ENCODE data around the gene PRG2. TPM values are rescaled to one million over a fixed set of nuclear protein-coding genes. Genes with fewer than 3 reads are reported as not detected.

PRG2 gene
- total and polyA plus RNA-seq, 9 of the 15 experiments (the other 6 are each of a cell fraction or from before 2014, with no cell fraction given) = 1.8 to 78.0 (median 26.6) TPM

DNA sequence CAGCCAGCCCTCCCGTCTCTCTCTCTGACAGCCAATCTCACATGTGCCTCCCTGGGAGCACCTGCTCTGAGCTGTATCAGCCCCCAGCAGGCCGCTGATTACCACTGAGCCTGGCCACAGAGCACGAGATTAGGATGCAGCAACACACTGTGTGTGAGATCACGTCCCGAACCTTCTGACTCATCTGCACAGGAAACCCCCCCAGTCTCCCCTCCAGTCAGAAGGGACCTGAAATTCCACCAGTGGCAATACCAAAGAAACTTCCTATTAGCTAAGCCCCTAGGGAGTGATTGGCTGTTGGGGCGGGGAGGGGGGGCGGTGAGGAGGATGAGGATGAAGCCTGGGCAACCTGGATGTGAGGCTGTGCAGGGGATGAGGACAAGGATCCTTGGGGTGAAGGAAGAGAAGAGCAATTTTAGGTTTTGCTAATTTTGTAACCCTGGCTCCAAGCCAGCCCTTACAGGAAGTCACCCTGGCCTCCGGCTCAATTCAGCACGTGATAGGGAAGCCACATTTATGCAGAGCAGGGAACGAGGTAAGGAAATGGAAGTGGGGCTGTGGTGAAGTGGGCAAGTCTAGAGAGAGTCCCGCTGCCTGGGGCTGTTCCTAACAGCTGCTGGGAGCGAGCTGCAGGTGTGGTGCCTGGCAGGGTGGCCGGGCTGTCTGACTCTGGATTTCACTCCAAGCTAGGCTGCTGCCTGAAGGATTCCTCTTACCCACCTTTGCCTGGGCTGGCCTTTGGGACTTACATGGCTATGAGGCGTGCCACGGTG lies 34.5 kb upstream of the PRG2 start (continued):
- TF ChIP-seq, protein P1, sequence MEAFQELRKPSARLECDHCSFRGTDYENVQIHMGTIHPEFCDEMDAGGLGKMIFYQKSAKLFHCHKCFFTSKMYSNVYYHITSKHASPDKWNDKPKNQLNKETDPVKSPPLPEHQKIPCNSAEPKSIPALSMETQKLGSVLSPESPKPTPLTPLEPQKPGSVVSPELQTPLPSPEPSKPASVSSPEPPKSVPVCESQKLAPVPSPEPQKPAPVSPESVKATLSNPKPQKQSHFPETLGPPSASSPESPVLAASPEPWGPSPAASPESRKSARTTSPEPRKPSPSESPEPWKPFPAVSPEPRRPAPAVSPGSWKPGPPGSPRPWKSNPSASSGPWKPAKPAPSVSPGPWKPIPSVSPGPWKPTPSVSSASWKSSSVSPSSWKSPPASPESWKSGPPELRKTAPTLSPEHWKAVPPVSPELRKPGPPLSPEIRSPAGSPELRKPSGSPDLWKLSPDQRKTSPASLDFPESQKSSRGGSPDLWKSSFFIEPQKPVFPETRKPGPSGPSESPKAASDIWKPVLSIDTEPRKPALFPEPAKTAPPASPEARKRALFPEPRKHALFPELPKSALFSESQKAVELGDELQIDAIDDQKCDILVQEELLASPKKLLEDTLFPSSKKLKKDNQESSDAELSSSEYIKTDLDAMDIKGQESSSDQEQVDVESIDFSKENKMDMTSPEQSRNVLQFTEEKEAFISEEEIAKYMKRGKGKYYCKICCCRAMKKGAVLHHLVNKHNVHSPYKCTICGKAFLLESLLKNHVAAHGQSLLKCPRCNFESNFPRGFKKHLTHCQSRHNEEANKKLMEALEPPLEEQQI (IDR thresholded peaks at IDR 0.05) = peak; percentile 85; the same call in 1 of the 2 replicates
- TF ChIP-seq ZNF668 (CRISPR knock-in tag; IDR thresholded peaks at IDR 0.05) (no peak), ZNF384 (IDR thresholded peaks at IDR 0.05; ENCODE audit: low read depth, low read length) (no peak; the same call in 1 of the 2 replicates), MYBL2 (IDR thresholded peaks at IDR 0.05; ENCODE audit: low read depth) (no peak), MYBL2 (CRISPR knock-in tag; IDR thresholded peaks at IDR 0.05; ENCODE audit: borderline replicate concordance) (no peak), HIVEP1 (CRISPR knock-in tag; IDR thresholded peaks at IDR 0.05) (peak; percentile 76; the same call in 1 of the 2 replicates), ZNF436 (CRISPR knock-in tag; IDR thresholded peaks at IDR 0.05) (no peak), PHF21A (IDR thresholded peaks at IDR 0.05; ENCODE audit: borderline replicate concordance, low read depth) (peak; percentile 87), ZNF23 (CRISPR knock-in tag; IDR thresholded peaks at IDR 0.05) (0 out of 2 replicates have a peak, but pooled peaks have one; percentile 23), SMAD2 (IDR thresholded peaks at IDR 0.05; ENCODE audit: low read depth, low read length) (no peak), HCFC1 (IDR thresholded peaks at IDR 0.05; ENCODE audit: low read depth, low read length) (no peak; the same call in 1 of the 2 replicates), KDM4B (IDR thresholded peaks at IDR 0.05; ENCODE audit: borderline replicate concordance in 2 of 2, low read depth in 1 of 2) (no peak), SOX6 (IDR thresholded peaks at IDR 0.05) (peak; percentile 92), SUPT5H (IDR thresholded peaks at IDR 0.05) (no peak; the same call in 1 of the 2 replicates), ARNT (IDR thresholded peaks at IDR 0.05) (peak; percentile 78 to 96; a peak in 3 of 4 replicates)
- TF ChIP-seq, protein P2, sequence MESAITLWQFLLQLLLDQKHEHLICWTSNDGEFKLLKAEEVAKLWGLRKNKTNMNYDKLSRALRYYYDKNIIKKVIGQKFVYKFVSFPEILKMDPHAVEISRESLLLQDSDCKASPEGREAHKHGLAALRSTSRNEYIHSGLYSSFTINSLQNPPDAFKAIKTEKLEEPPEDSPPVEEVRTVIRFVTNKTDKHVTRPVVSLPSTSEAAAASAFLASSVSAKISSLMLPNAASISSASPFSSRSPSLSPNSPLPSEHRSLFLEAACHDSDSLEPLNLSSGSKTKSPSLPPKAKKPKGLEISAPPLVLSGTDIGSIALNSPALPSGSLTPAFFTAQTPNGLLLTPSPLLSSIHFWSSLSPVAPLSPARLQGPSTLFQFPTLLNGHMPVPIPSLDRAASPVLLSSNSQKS (CRISPR knock-in tag; IDR thresholded peaks at IDR 0.05) = no peak
- TF ChIP-seq, protein P3, sequence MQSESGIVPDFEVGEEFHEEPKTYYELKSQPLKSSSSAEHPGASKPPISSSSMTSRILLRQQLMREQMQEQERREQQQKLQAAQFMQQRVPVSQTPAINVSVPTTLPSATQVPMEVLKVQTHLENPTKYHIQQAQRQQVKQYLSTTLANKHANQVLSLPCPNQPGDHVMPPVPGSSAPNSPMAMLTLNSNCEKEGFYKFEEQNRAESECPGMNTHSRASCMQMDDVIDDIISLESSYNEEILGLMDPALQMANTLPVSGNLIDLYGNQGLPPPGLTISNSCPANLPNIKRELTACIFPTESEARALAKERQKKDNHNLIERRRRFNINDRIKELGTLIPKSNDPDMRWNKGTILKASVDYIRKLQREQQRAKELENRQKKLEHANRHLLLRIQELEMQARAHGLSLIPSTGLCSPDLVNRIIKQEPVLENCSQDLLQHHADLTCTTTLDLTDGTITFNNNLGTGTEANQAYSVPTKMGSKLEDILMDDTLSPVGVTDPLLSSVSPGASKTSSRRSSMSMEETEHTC (IDR thresholded peaks at IDR 0.05) = peak; percentile 98
- TF ChIP-seq, protein P4, sequence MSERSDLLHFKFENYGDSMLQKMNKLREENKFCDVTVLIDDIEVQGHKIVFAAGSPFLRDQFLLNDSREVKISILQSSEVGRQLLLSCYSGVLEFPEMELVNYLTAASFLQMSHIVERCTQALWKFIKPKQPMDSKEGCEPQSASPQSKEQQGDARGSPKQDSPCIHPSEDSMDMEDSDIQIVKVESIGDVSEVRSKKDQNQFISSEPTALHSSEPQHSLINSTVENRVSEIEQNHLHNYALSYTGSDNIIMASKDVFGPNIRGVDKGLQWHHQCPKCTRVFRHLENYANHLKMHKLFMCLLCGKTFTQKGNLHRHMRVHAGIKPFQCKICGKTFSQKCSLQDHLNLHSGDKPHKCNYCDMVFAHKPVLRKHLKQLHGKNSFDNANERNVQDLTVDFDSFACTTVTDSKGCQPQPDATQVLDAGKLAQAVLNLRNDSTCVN (CRISPR knock-in tag; IDR thresholded peaks at IDR 0.05) = no peak
- TF ChIP-seq, protein P5, sequence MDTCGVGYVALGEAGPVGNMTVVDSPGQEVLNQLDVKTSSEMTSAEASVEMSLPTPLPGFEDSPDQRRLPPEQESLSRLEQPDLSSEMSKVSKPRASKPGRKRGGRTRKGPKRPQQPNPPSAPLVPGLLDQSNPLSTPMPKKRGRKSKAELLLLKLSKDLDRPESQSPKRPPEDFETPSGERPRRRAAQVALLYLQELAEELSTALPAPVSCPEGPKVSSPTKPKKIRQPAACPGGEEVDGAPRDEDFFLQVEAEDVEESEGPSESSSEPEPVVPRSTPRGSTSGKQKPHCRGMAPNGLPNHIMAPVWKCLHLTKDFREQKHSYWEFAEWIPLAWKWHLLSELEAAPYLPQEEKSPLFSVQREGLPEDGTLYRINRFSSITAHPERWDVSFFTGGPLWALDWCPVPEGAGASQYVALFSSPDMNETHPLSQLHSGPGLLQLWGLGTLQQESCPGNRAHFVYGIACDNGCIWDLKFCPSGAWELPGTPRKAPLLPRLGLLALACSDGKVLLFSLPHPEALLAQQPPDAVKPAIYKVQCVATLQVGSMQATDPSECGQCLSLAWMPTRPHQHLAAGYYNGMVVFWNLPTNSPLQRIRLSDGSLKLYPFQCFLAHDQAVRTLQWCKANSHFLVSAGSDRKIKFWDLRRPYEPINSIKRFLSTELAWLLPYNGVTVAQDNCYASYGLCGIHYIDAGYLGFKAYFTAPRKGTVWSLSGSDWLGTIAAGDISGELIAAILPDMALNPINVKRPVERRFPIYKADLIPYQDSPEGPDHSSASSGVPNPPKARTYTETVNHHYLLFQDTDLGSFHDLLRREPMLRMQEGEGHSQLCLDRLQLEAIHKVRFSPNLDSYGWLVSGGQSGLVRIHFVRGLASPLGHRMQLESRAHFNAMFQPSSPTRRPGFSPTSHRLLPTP (IDR thresholded peaks at IDR 0.05; ENCODE audit: borderline replicate concordance, extremely low read depth, insufficient read length) = no peak

Measured in K562 (cell line).